Stimulated activated CD8-positive, alpha-beta memory T cell treated with anti-CD3 and anti-CD28 coated beads, Interleukin-15, amount 100 ng/mL, for 48 hours (primary cell): Measurements from ENCODE around the gene SND1.

Source experiments
- DNase-seq, 2 donors: peaks; one replicate each; pipeline ENCODE4 v3.0.0-alpha.2; 2020; ENCODE audit warnings: low read depth in 2 of 2

SND1 gene

GRCh38 chr7:128017862-128018845 lies 366.2 kb downstream of the SND1 start:
- no peak for DNase-seq

- DNase-seq = no peak
Observed at GRCh38 chr7:128019288-128019687, 367.3 kb downstream of the SND1 start.

- DNase-seq = no peak
Observed at GRCh38 chr7:128020159-128020558, 368.2 kb downstream of the SND1 start.

GRCh38 chr7:128021366-128021765 lies 369.4 kb downstream of the SND1 start:
- DNase-seq = no peak

- DNase-seq = no peak
Observed at GRCh38 chr7:128022631-128023532, 370.9 kb downstream of the SND1 start.

- DNase-seq = no peak
Observed at GRCh38 chr7:128024151-128024550, 372.2 kb downstream of the SND1 start.

- no peak for DNase-seq
Observed at GRCh38 chr7:128025380-128025779, 373.4 kb downstream of the SND1 start.

GRCh38 chr7:128025819-128026218 lies 373.8 kb downstream of the SND1 start:
- DNase-seq = no peak

GRCh38 chr7:128026551-128026950 lies 374.6 kb downstream of the SND1 start:
- no peak for DNase-seq

- DNase-seq = no peak
Observed at GRCh38 chr7:128027485-128027980, 375.5 kb downstream of the SND1 start.

- no peak for DNase-seq
Observed at GRCh38 chr7:128029405-128029995, 377.5 kb downstream of the SND1 start.

- DNase-seq = no peak
Observed at GRCh38 chr7:128030263-128030653, 378.3 kb downstream of the SND1 start.

- DNase-seq = peak in 1 of 2 donors; percentile 19
Observed at GRCh38 chr7:128030654-128031611, 378.9 kb downstream of the SND1 start, which contains the start of gene LRRC4. Gene LRRC4 (minus strand): TSS chr7:128031437. CDS start chr7:128030640, 797 bp downstream.

GRCh38 chr7:128031901-128032604 lies 380.1 kb downstream of the SND1 start:
- peak; percentile 44 to 52 for DNase-seq

- DNase-seq = no peak
Observed at GRCh38 chr7:128032605-128033235, 380.7 kb downstream of the SND1 start.

- DNase-seq = no peak
Observed at GRCh38 chr7:128033246-128033645, 381.3 kb downstream of the SND1 start.

GRCh38 chr7:128034825-128035224 lies 382.8 kb downstream of the SND1 start:
- no peak for DNase-seq

GRCh38 chr7:128035712-128036111 lies 383.7 kb downstream of the SND1 start:
- DNase-seq = no peak

- no peak for DNase-seq
Observed at GRCh38 chr7:128036226-128036940, 384.4 kb downstream of the SND1 start.
